Body of pancreas (tissue), 4 donors: ENCODE measurements around the gene ZFP62. TPM values are rescaled to one million over a fixed set of nuclear protein-coding genes. Genes with fewer than 3 reads are reported as not detected.

Experiments used
- ATAC-seq: fragments of 150-250 bp; one replicate; pipeline ENCODE4 v1.9.1; 2016
- DNase-seq, 4 donors: peaks; one replicate each; pipeline ENCODE4 v3.0.0-alpha.2; 2019
- H3K27ac ChIP-seq, 4 donors: fragments of 200-600 bp; sonication (generic); 1 replicate in 3 of 4; 2 replicates in 1 of 4; pipeline versions ENCODE4 v1.5.1 to v1.6.1; 2016 to 2019; ENCODE audit warnings: mild to moderate bottlenecking in 1 of 4, mixed read lengths in 1 of 4, moderate library complexity in 1 of 4
- H3K27me3 ChIP-seq, 2 donors: fragments of 200-600 bp; sonication (generic); one replicate each; pipeline ENCODE4 v1.6.0; 2016; ENCODE audit warnings: mild to moderate bottlenecking in 1 of 2
- H3K36me3 ChIP-seq, 2 donors: fragments of 200-600 bp; sonication (generic); replicated peaks in 1 of 2; 2 replicates each; pipeline ENCODE4 v1.5.1; 2016; ENCODE audit warnings: low read depth in 2 of 2; ENCODE audit not compliant: insufficient read depth in 1 of 2
- H3K4me1 ChIP-seq: fragments of 200-600 bp; sonication (generic); one replicate; pipeline ENCODE4 v1.6.0; 2016
- H3K4me3 ChIP-seq, 2 donors: fragments of 200-600 bp; sonication (generic); 1 replicate in 1 of 2; 2 replicates in 1 of 2; pipeline ENCODE4 v1.5.1; 2016 to 2019
- H3K9me3 ChIP-seq, 3 donors: fragments of 200-600 bp; sonication (generic); 1 replicate in 2 of 3; 2 replicates in 1 of 3; pipeline ENCODE4 v1.5.1; 2016
- POLR2A ChIP-seq, 3 donors: fragments of 450-650 bp; IDR thresholded peaks; one replicate each; pipeline ENCODE4 v1.6.1; 2016; ENCODE audit warnings: antibody characterized with exemption in 3 of 3, mild to moderate bottlenecking in 2 of 3
- WGBS, 2 donors: methylation state at CpG; one replicate each; pipeline ENCODE4 v1.1.5; 2017; 5-methylcytosine and 5-hydroxymethylcytosine counted together
- intact Hi-C: fragments of 100-400 bp; cut with DNase I; formaldehyde crosslinking; loops from one replicate; pipeline ENCODE4 v1.15.1; 2023
- total RNA-seq, 2 donors: library from RNA; depleted of rRNA; stranded (reverse); fragments of >200 nt; gene quantifications; one replicate each; pipeline ENCODE4 v1.1.0, GENCODE V29; 2016
- TF ChIP-seq, protein P1 (sequence below), 7 experiments: fragments of 450-650 bp in 4 of 7; fragments of 200-600 bp in 3 of 7; sonication (generic) in 3 of 7; IDR thresholded peaks; one replicate each; pipeline ENCODE4 v1.5.1; 2016 to 2019; ENCODE audit warnings: antibody characterized with exemption in 7 of 7

ZFP62 gene
- total RNA-seq, 2 donors from 2014 or later: 17.1 to 24.6 TPM

- peaks cover 29% of the 10 kb centered on the region for H3K4me1 ChIP-seq
- WGBS, 2 donors: 67 to 69% methylated on average over 10 to 11 of the region's 11 CpGs
- H3K27me3 ChIP-seq: no peaks in the 10 kb centered on the region
- no peaks in the 10 kb centered on the region for H3K9me3 ChIP-seq
- H3K36me3 ChIP-seq: no peaks in the 10 kb centered on the region
- DNase-seq (no peak), ATAC-seq (no peak)
- intact Hi-C loops: loop anchor here (10.0 kb wide), 1 partner anchor 292 kb away; no protein-coding TSS in a partner anchor
- no peak overlapping the region for H3K27ac ChIP-seq
- TF ChIP-seq POLR2A (IDR thresholded peaks at IDR 0.05): no peak
- TF ChIP-seq, protein P1, sequence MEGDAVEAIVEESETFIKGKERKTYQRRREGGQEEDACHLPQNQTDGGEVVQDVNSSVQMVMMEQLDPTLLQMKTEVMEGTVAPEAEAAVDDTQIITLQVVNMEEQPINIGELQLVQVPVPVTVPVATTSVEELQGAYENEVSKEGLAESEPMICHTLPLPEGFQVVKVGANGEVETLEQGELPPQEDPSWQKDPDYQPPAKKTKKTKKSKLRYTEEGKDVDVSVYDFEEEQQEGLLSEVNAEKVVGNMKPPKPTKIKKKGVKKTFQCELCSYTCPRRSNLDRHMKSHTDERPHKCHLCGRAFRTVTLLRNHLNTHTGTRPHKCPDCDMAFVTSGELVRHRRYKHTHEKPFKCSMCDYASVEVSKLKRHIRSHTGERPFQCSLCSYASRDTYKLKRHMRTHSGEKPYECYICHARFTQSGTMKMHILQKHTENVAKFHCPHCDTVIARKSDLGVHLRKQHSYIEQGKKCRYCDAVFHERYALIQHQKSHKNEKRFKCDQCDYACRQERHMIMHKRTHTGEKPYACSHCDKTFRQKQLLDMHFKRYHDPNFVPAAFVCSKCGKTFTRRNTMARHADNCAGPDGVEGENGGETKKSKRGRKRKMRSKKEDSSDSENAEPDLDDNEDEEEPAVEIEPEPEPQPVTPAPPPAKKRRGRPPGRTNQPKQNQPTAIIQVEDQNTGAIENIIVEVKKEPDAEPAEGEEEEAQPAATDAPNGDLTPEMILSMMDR (IDR thresholded peaks at IDR 0.05): no peak
- H3K4me3 ChIP-seq: no peak overlapping the region
These were observed 1.6 kb upstream of the ZFP62 start for GRCh38 chr5:180862645-180863044.

DNA sequence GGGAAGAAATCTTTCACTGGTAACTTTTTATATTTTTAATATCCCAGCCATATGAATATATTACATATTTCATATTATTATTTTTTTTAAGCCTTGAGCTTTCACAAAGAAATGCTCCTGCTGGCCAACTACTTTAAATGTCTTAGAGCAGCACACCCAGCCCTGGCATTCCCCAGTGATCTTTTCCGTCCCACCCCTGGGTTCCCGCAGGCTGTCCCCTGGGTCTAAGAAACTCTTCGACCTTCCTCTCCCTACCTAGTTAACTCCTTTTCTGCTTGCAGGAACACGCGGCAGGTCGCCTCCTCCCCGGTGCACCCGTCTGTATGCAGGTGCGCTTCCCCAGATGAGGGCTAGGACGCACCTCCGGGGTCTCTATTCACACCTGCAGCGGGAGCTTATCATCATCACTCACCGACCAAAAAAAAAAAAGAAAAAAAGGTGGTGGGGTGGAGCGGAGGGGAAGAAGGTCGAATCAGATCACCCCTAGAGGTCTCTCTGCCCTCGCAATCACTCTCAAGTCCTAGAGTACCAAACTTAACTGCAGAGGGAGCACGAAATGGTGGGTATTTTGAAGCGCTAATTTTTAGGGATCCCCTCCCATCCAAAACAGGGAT lies 696 bp downstream of the ZFP62 start:
- peak overlapping the region; percentile 87 to 95 (median 92) for H3K27ac ChIP-seq
- H3K27me3 ChIP-seq: no peaks in the 10 kb centered on the region
- ATAC-seq (peak; percentile 24), DNase-seq (peak in 3 of 4 donors; percentile 26 to 52 (median 31))
- intact Hi-C loops: loop anchor here (10.0 kb wide), 1 partner anchor 294 kb away; no protein-coding TSS in a partner anchor
- peaks cover 0 to 5% of the 10 kb centered on the region in 2 donors for H3K36me3 ChIP-seq
- peaks cover 14% of the 10 kb centered on the region for H3K4me1 ChIP-seq
- H3K4me3 ChIP-seq: peak overlapping the region; percentile 67 to 92
- TF ChIP-seq, protein P1 (IDR thresholded peaks at IDR 0.05): peak in 4 of 7 experiments; percentile 17 to 39 (median 27)
- TF ChIP-seq POLR2A (IDR thresholded peaks at IDR 0.05): no peak
- no peaks in the 10 kb centered on the region for H3K9me3 ChIP-seq
- 0 to 1% methylated on average over 17 to 18 of the region's 18 CpGs for WGBS, 2 donors

GRCh38 chr5:180858586-180858985 lies 2.5 kb downstream of the ZFP62 start:
- H3K4me1 ChIP-seq: peaks cover 14% of the 10 kb centered on the region
- WGBS, 2 donors: 97 to 99% methylated on average over 6 of the region's 6 CpGs
- H3K27me3 ChIP-seq: no peaks in the 10 kb centered on the region
- H3K4me3 ChIP-seq: no peak overlapping the region
- no peak overlapping the region for H3K27ac ChIP-seq
- no peak for DNase-seq
- H3K36me3 ChIP-seq: peaks cover 0 to 5% of the 10 kb centered on the region in 2 donors
- intact Hi-C loops: no loop called here
- ATAC-seq: no peak
- no peaks in the 10 kb centered on the region for H3K9me3 ChIP-seq
- no peak for TF ChIP-seq POLR2A (IDR thresholded peaks at IDR 0.05)
- TF ChIP-seq, protein P1 (IDR thresholded peaks at IDR 0.05): no peak

GRCh38 chr5:180853848-180854176 lies 7.3 kb downstream of the ZFP62 start:
- TF ChIP-seq, protein P1 (IDR thresholded peaks at IDR 0.05): no peak
- TF ChIP-seq POLR2A (IDR thresholded peaks at IDR 0.05): no peak

More at GRCh38 chr5:180853848-180854176, 7.3 kb downstream of the ZFP62 start:
- ATAC-seq (no peak), DNase-seq (no peak)
- H3K27me3 ChIP-seq: no peaks in the 10 kb centered on the region
- no peak overlapping the region for H3K4me3 ChIP-seq
- no peak overlapping the region for H3K27ac ChIP-seq
- 95 to 100% methylated on average over 1 of the region's 1 CpG for WGBS, 2 donors
- H3K4me1 ChIP-seq: peaks cover 1% of the 10 kb centered on the region
- no peaks in the 10 kb centered on the region for H3K9me3 ChIP-seq
- intact Hi-C loops: no loop called here
- H3K36me3 ChIP-seq: peaks cover 0 to 26% of the 10 kb centered on the region in 2 donors
